ENCODE measurements around the gene CPZ.

- TF ChIP-seq CTCF (IDR thresholded peaks at IDR 0.05): no peak
- TF ChIP-seq POLR2A (IDR thresholded peaks at IDR 0.05): no peak
- TF ChIP-seq POLR2AphosphoS5 (IDR thresholded peaks at IDR 0.05): no peak
These were observed 21.1 kb downstream of the CPZ start for GRCh38 chr4:8613421-8614364.

All from gastroesophageal sphincter (tissue), 3 donors.